Neutrophil (primary cell): ENCODE data around the gene DNAI4.

Experiments used
- H3K27ac ChIP-seq: fragments of 200-600 bp; sonication (generic); 2 replicates; pipeline ENCODE4 v1.5.1; 2016; ENCODE audit warnings: mild to moderate bottlenecking, moderate library complexity
- H3K27me3 ChIP-seq: fragments of 200-600 bp; sonication (generic); 2 replicates; pipeline ENCODE4 v1.6.0; 2016; ENCODE audit warnings: mild to moderate bottlenecking
- H3K36me3 ChIP-seq: fragments of 200-600 bp; sonication (generic); 2 replicates; pipeline ENCODE4 v1.5.1; 2017
- H3K4me1 ChIP-seq, 2 experiments: fragments of 200-600 bp in 1 of 2; sonication (generic) in 1 of 2; 1 replicate in 1 of 2; 2 replicates in 1 of 2; pipeline versions ENCODE4 v1.5.1 to v1.6.1; 2013 to 2016; ENCODE audit warnings: low read depth in 1 of 2, low read length in 1 of 2, mild to moderate bottlenecking in 1 of 2, moderate library complexity in 1 of 2; ENCODE audit not compliant: control insufficient read depth in 1 of 2, insufficient read depth in 1 of 2
- H3K4me3 ChIP-seq, 2 experiments: fragments of 200-600 bp in 1 of 2; sonication (generic) in 1 of 2; 1 replicate in 1 of 2; 2 replicates in 1 of 2; pipeline ENCODE4 v1.5.1; 2013 to 2016; ENCODE audit warnings: low read depth in 1 of 2, low read length in 1 of 2, mild to moderate bottlenecking in 1 of 2, moderate library complexity in 1 of 2
- H3K9me3 ChIP-seq: fragments of 200-600 bp; sonication (generic); 2 replicates; pipeline ENCODE4 v1.5.1; 2016
- TF ChIP-seq, protein P1 (sequence below): fragments of 200-600 bp; sonication (generic); IDR thresholded peaks from 2 replicates; pipeline ENCODE4 v1.5.1; 2016; ENCODE audit warnings: antibody characterized with exemption

DNAI4 gene

DNA sequence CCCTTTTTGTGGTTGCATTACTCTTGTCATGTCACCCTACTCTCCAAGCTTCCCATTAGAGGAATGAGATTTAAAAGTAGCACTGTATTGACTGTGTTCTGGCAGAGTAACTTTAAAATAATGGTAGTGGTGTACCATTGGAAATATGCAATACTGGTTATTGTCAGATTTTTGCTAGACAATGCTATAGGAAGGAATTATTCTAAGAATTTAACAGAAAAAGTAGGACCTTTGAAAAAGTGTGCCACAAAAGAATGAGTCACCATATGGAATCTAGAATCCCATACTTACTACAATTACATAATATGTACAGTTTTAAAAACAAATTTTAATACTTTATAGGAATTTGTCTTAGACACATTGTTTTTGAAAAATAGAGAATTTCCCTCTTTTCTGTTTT, 14.0 kb upstream of the DNAI4 start:
- Histone ChIP-seq H3K4me3 (no peak overlapping the region), H3K27ac (peak overlapping the region; percentile 59), H3K27me3 (no peaks in the 10 kb centered on the region), H3K36me3 (peaks cover 6% of the 10 kb centered on the region), H3K9me3 (no peaks in the 10 kb centered on the region), H3K4me1 (peaks cover 40 to 51% of the 10 kb centered on the region in 2 experiments)
- TF ChIP-seq, protein P1, sequence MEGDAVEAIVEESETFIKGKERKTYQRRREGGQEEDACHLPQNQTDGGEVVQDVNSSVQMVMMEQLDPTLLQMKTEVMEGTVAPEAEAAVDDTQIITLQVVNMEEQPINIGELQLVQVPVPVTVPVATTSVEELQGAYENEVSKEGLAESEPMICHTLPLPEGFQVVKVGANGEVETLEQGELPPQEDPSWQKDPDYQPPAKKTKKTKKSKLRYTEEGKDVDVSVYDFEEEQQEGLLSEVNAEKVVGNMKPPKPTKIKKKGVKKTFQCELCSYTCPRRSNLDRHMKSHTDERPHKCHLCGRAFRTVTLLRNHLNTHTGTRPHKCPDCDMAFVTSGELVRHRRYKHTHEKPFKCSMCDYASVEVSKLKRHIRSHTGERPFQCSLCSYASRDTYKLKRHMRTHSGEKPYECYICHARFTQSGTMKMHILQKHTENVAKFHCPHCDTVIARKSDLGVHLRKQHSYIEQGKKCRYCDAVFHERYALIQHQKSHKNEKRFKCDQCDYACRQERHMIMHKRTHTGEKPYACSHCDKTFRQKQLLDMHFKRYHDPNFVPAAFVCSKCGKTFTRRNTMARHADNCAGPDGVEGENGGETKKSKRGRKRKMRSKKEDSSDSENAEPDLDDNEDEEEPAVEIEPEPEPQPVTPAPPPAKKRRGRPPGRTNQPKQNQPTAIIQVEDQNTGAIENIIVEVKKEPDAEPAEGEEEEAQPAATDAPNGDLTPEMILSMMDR = no peak

DNA sequence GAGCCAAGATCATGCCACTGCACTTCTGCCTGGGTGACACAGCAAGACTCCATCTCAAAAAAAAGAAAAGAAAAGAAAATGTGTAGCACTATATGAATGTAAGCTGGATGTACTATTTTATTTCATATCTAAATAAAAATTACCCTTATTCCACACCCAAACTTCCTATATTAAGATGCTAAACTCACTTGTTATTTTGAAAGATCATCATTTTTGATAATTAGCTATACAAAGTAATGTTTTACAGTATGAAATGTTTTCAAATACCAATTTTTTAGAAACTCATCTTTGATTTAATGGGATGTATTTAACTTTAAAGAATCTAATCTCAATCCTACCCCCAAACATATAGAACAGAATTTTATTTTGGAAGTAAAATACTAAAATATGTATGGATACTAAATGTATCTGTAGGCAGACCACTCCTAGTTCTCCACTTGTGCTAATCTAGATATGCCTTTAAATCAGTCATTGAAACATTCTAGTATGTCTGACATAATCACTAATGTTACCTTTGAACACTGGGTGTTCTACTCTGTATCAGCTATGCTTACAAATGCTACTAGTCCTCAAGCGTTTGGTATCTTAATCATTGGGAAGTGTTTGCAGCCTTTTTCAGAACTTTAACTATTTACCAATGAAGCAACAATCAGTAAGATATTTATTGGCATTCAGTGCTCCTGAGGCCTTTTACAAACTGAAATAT, 13.0 kb upstream of the DNAI4 start:
- TF ChIP-seq, protein P1 = no peak
- Histone ChIP-seq H3K4me3 (no peak overlapping the region), H3K4me1 (peaks cover 49 to 60% of the 10 kb centered on the region in 2 experiments), H3K27me3 (no peaks in the 10 kb centered on the region), H3K36me3 (peaks cover 6% of the 10 kb centered on the region), H3K9me3 (no peaks in the 10 kb centered on the region), H3K27ac (peak overlapping the region; percentile 59)

DNA sequence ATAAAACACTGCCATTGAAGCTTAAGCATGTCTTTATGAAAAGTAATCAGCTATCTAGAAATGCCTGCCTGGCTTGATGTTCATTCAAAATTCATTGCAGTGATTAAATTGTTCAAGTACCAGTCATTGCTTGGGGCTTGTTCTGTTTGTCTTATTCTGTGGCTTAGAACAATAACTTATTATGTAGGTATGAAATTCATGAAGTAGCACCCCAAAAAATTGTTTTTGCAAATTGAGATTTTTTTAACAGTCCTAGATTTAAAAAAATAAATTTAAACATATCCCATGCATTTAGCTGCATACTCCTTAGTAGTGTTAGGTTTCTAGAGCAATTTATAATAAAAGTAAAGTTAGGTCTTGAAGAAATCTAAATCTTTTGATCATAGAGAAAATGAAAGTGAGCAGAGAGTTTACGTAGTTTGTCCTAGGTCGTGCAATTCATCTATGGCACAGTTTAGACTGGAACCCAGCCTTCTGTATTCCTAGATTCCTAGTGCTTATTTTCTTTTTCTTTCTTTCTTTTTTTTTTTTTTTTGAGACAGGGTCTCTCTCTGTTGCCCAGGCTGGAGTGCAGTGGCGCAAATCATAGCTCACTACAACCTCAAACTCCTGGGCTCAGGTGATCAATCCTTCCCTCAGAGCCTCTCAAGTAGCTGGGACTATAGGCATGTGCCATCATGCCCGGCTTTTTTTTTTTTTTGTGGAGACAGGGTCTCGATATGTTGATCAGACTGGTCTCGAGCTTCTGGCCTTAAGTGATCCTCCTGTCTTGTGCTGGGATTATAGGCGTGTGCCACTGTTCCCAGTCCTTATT, 9.4 kb upstream of the DNAI4 start:
- Histone ChIP-seq H3K27ac (peak overlapping the region; percentile 98), H3K4me1 (peaks cover 72 to 73% of the 10 kb centered on the region in 2 experiments), H3K36me3 (no peaks in the 10 kb centered on the region), H3K27me3 (no peaks in the 10 kb centered on the region), H3K4me3 (peak overlapping the region in 1 of 2 experiments; percentile 26), H3K9me3 (no peaks in the 10 kb centered on the region)
- TF ChIP-seq, protein P1 = no peak

DNA sequence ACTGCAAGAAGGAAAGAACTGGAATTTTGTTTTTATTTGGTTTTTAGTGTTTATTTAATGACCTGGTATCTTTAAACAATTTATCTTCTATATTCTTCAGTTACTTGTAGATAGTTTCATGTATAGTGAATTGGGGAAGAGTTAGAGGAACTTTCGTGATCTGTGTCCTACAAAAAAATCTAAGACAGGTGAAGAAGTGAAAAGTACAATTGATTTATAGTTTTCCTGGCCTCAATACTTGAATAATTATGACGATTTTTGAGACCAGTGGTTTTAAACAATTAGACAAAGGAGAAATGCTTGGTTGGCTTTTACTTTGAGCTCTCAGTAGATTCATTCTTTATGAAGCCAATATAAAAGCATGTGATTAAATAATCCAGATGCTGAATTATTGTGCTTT, 7.6 kb upstream of the DNAI4 start:
- Histone ChIP-seq H3K27ac (peak overlapping the region; percentile 98), H3K27me3 (no peaks in the 10 kb centered on the region), H3K4me1 (peaks cover 63 to 67% of the 10 kb centered on the region in 2 experiments), H3K4me3 (peak overlapping the region in 1 of 2 experiments; percentile 91), H3K36me3 (no peaks in the 10 kb centered on the region), H3K9me3 (no peaks in the 10 kb centered on the region)
- TF ChIP-seq, protein P1 = no peak

DNA sequence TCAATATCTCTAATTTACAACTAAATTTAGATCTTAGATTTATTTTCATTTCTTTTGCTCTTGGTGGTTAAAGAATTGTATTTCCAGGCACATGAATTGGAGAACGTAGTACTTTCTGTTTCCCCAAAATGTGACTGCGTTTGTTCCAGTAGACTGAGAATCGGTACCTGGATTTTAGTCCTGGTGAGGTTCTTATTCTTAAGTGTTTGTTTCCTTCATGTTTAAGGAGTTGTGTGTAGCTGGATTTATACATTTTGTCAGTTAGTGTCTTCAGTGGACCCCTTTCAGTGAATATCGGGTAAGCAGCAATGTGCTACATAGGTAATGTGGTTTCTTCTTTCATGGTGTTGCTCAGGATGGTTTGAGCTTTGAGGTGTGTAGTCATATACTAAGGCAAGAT, 6.9 kb upstream of the DNAI4 start:
- no peaks in the 10 kb centered on the region for H3K27me3 ChIP-seq
- peaks cover 66 to 69% of the 10 kb centered on the region in 2 experiments for H3K4me1 ChIP-seq
- no peaks in the 10 kb centered on the region for H3K36me3 ChIP-seq
- TF ChIP-seq, protein P1 = no peak
- H3K27ac ChIP-seq = peak overlapping the region; percentile 98
- no peaks in the 10 kb centered on the region for H3K9me3 ChIP-seq
- H3K4me3 ChIP-seq = peak overlapping the region; percentile 75 to 91
